ENCODE results near the gene ERICH2. TPM values are rescaled to one million over a fixed set of nuclear protein-coding genes. Genes with fewer than 3 reads are reported as not detected.

ERICH2 gene
- total and polyA plus RNA-seq, 2 donors (not counting 3 experiments of a cell fraction or from before 2014, with no cell fraction given) = not detected

DNA sequence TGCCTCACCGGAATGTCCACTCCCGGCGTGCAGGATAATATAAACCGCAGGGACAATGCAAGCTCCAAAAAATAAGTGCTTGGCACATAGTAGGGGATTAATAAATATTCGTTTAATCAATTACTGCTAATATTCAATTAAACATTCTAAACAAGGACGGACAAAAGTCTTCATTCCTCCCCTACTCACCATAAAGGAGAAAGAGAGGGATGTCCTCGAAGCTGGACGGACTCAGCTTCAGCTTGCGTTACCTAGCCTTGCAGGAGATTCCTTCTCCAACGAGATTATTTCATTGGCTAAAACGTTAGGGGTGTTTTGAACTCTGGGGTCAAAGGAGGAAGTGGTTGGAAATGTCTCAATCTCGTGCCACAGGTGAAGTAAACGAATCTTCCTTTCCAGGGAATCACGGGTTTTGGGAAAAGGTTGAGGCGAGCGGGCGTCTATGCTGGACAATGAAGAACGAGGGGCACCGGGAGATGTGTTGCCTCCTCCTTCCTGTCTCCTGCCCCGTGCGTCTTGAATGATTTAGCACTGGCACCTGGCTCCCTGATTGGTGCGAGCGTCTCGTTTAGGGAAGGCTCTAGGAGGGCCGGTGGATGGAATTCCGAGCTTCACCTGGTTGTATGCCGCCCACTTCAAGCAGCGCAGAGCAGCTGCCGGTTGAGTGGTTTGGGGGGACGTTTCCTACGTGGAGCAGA lies 44.5 kb downstream of the ERICH2 start:
- CTCF ChIA-PET = interaction anchor here (0.9 to 7.7 kb wide), 17 partner anchors 18 to 578 kb away, joined by 3 to 118 read pairs (median 10); no protein-coding TSS in a partner anchor
- BruUV-seq (replicated peaks) = no TSS peak
- FAIRE-seq = no peak
- H3K79me2 ChIP-seq (ENCODE audit: control insufficient read depth, insufficient read depth, low read length) = no peaks in the 10 kb centered on the region
- no peak overlapping the region for H3K9ac ChIP-seq (replicated peaks; ENCODE audit: extremely low read depth, insufficient read depth, low read length)
- TF ChIP-seq, protein P1, sequence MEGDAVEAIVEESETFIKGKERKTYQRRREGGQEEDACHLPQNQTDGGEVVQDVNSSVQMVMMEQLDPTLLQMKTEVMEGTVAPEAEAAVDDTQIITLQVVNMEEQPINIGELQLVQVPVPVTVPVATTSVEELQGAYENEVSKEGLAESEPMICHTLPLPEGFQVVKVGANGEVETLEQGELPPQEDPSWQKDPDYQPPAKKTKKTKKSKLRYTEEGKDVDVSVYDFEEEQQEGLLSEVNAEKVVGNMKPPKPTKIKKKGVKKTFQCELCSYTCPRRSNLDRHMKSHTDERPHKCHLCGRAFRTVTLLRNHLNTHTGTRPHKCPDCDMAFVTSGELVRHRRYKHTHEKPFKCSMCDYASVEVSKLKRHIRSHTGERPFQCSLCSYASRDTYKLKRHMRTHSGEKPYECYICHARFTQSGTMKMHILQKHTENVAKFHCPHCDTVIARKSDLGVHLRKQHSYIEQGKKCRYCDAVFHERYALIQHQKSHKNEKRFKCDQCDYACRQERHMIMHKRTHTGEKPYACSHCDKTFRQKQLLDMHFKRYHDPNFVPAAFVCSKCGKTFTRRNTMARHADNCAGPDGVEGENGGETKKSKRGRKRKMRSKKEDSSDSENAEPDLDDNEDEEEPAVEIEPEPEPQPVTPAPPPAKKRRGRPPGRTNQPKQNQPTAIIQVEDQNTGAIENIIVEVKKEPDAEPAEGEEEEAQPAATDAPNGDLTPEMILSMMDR (IDR thresholded peaks at IDR 0.05; ENCODE audit: extremely low read depth in 1 of 2, insufficient read depth in 1 of 2, low read depth in 1 of 2, low read length in 2 of 2) = no peak
- no peak for TF ChIP-seq POLR2AphosphoS5 (IDR thresholded peaks at IDR 0.05; ENCODE audit: insufficient read depth, low read depth, low read length)
- no peak for TF ChIP-seq GATA2 (IDR thresholded peaks at IDR 0.05; ENCODE audit: insufficient read depth, insufficient read length, low read depth, low read length)
- TF ChIP-seq, protein P2, sequence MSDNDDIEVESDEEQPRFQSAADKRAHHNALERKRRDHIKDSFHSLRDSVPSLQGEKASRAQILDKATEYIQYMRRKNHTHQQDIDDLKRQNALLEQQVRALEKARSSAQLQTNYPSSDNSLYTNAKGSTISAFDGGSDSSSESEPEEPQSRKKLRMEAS (IDR thresholded peaks at IDR 0.05; ENCODE audit: insufficient read depth, insufficient read length) = no peak
- no peak for TF ChIP-seq EZH2 (IDR thresholded peaks at IDR 0.05; ENCODE audit: borderline replicate concordance, low read depth, low read length, severe bottlenecking)
- TF ChIP-seq FOS (IDR thresholded peaks at IDR 0.05; ENCODE audit: borderline replicate concordance, insufficient read depth, low read length) = no peak
- TF ChIP-seq POLR2A (IDR thresholded peaks at IDR 0.05; ENCODE audit: low read depth, low read length) = no peak
- no peak for TF ChIP-seq JUN (IDR thresholded peaks at IDR 0.05; ENCODE audit: borderline replicate concordance, insufficient read depth, insufficient read length, low read depth)
- no peak for TF ChIP-seq MYC (IDR thresholded peaks at IDR 0.05; ENCODE audit: low read depth, low read length)
- no peak overlapping the region for H3K27ac ChIP-seq (ENCODE audit: insufficient read depth, low read depth, low read length)
- no peak overlapping the region for H3K4me2 ChIP-seq (ENCODE audit: insufficient read depth, low read length)
- no peak overlapping the region for H3K4me3 ChIP-seq (replicated peaks in 1 of 3; ENCODE audit: insufficient read depth in 1 of 3, low read depth in 1 of 3, low read length in 3 of 3)
- no peak overlapping the region for H2AFZ ChIP-seq (ENCODE audit: low read depth, low read length)
- dilution Hi-C loops (cut with MboI; ENCODE audit: extremely low pct_ligation_motif_present, low sequenced_read_pairs) = no loop called here
- H3K9me1 ChIP-seq (replicated peaks; ENCODE audit: control insufficient read depth, extremely low read depth, insufficient read depth, low read length) = no peaks in the 10 kb centered on the region
- POLR2A ChIA-PET = no interaction called here
- peaks cover 16% of the 10 kb centered on the region for H3K4me1 ChIP-seq (ENCODE audit: control insufficient read depth, extremely low read depth, insufficient read depth, low read length)
- intact Hi-C loops (cut with micrococcal nuclease) = loop anchor here (1.0 to 5.0 kb wide), 3 partner anchors 418 to 882 kb away; no protein-coding TSS in a partner anchor
- H4K20me1 ChIP-seq (replicated peaks; ENCODE audit: control insufficient read depth, extremely low read depth, insufficient read depth, low read length) = no peaks in the 10 kb centered on the region
- DNase-seq (ENCODE audit: low read depth, low spot score) = no peak
- no peaks in the 10 kb centered on the region for H3K36me3 ChIP-seq (ENCODE audit: control insufficient read depth in 2 of 2, extremely low read depth in 1 of 2, insufficient read depth in 2 of 2, low read length in 2 of 2)
- H3K9me3 ChIP-seq (replicated peaks; ENCODE audit: control insufficient read depth, insufficient read depth, low read length) = no peaks in the 10 kb centered on the region
- H3K27me3 ChIP-seq (ENCODE audit: control insufficient read depth in 2 of 2, insufficient read depth in 2 of 2, low read length in 2 of 2) = peaks cover 50 to 60% of the 10 kb centered on the region in 2 experiments
